ENCODE data around the gene LTBP1.

LTBP1 gene

GRCh38 chr2:33196700-33197099, 249.9 kb downstream of the LTBP1 start:
- DNase-seq (ENCODE audit: low read depth in 2 of 2), result no peak

GRCh38 chr2:33197198-33197938, 250.6 kb downstream of the LTBP1 start:
- no peak for DNase-seq (ENCODE audit: low read depth in 2 of 2)

DNA sequence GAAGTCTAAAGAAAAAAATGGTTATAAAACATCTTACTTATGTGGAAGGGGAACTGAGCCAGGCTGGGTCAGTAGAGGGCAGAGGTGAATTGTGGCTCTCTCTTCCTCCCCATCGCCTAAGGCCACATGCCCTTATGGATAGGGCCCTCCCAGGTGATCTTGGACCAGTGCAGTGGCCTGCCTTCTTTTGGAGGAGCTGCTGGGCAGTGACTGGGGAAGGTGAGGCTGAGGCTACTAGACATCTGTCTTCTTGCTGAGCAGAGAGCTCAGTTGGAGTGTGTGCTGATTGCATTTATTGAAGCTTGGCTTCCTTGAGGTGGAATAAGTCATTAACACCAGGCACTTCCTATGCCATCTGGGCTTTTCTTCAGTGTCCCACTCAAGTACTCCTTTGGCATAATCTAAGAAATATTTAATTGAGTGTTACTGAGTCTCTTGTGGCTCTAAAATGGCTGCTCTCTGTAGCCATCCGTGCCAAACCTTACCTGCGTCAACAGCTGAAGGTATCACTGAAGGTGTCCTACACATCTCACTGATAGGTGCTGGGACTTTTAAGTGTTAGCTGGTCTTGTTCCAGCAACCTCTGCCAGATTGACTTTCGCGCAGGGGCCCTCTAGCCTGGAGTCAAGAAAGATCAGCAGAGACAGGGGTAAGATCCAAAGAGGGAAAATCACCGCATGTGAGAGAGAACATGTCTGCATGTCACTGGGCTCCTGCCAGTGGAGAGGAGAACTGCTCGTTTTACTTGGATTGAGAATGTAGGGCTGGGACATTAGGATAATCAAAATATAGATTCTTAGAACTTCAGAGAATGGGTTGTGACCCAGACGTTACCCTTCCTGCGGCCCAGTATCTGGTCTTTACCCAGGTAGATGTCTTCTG, 256.1 kb downstream of the LTBP1 start:
- no peak for DNase-seq (ENCODE audit: low read depth in 2 of 2)

DNA sequence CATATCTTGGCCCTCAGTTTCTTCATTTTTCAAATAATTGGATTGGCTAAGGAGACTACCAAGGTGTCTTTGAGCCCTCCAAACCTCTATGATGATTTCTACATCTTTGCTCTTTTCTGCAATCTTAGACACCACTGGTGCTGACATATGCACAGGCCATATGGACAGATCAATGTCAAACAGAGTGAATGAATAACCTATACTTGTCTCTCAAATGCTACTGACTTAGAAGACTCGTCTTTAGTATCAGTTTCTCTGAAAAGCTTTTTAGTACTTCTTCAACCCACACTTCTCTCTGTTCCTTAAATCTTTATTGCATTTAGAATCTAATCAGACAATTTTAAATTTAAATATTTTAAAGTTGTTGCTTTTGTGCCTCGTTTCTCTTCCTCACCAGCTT, 258.2 kb downstream of the LTBP1 start:
- DNase-seq (ENCODE audit: low read depth in 2 of 2), result no peak

DNA sequence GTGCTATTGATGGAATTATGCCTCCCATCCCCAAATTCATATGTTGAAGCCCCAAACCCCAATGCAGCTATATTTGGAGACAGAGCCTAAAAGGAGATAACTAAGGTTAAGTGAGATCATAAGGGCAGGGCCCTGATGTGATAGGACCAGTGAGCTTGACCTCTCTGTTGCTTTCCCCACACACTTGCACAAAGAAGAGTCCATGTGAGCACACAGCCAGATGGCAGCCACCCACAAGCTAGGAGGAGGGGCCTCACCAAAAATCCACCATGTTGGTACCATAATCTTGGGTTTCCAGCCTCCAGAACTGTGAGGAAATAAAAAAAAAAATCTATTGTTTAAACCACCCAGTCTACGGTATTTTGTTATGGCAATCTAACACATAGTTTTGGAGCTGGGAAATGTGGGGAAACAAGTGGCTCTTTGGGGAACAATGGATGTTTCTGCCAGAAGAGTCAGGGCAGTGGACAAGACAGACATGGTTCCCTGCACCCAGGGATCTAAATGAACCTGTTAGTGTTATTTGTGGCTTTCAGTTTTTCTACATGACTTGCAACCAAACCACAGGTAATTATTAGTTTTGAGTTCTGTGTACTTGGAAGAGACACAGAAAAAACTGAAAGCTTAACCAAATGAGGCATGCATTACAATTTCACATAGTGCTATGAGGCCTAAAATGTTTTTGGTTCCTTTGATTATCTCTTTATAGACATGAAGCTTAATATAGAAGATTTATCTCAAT, 259.1 kb downstream of the LTBP1 start:
- no peak for DNase-seq (ENCODE audit: low read depth in 2 of 2)

DNA sequence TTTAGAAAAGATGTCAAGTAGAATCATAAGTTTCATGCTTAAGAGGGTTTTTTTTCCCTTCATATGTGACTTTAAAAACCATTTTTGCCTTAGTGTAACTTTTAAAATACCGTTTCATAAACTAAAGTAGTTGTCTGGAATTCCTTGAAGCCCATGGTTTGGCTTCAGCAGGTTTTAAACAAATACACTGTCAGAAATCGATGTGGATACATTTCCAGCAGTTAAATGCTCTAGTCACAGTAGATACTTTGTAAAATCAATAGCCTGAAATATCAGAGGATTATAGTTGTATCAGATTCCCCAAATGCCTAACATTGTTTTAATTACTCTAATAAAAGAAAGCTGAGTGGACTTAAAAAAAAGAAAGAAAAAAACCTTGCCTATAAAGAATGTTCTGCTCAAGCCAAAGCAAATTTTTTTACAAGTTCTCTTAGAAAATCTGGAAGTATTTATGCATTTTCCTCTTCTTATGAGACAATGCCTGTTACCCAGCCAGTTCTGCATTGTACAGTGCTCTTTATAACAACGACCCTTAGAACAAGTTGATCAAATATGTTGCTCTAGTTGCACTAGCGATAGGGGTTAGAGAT, 260.5 kb downstream of the LTBP1 start:
- peak; percentile 27 to 41 for DNase-seq (ENCODE audit: low read depth in 2 of 2)

GRCh38 chr2:33208400-33208799, 261.6 kb downstream of the LTBP1 start:
- DNase-seq (ENCODE audit: low read depth in 2 of 2), result no peak

- DNase-seq (ENCODE audit: low read depth in 2 of 2), result no peak
Measured at GRCh38 chr2:33209976-33210375, 263.2 kb downstream of the LTBP1 start.

GRCh38 chr2:33210626-33211025, 263.9 kb downstream of the LTBP1 start:
- peak; percentile 82 to 86 for DNase-seq (ENCODE audit: low read depth in 2 of 2)

- DNase-seq (ENCODE audit: low read depth in 2 of 2), result peak; percentile 42 to 45
Measured at GRCh38 chr2:33212151-33212550, 265.4 kb downstream of the LTBP1 start.

GRCh38 chr2:33213244-33213643, 266.5 kb downstream of the LTBP1 start:
- no peak for DNase-seq (ENCODE audit: low read depth in 2 of 2)

DNA sequence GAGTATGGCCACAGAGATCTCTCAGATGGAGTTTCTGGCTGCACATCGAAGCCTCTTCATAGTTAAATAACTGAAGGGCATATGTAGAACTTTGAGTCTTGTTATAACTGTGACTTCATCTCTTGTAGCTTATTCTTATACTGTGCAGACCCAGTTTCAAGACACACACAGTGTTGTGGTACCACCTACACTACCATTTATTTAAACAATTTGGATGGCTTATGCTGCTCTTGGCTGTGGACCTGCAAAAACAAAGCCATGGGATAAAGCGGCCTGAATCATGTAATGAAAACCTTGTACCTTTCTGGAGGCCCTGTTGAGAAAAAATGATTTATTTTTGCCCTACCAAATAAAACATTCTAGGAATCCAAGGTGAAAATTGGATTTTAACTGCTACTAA, 266.9 kb downstream of the LTBP1 start:
- DNase-seq (ENCODE audit: low read depth in 2 of 2), result no peak

DNA sequence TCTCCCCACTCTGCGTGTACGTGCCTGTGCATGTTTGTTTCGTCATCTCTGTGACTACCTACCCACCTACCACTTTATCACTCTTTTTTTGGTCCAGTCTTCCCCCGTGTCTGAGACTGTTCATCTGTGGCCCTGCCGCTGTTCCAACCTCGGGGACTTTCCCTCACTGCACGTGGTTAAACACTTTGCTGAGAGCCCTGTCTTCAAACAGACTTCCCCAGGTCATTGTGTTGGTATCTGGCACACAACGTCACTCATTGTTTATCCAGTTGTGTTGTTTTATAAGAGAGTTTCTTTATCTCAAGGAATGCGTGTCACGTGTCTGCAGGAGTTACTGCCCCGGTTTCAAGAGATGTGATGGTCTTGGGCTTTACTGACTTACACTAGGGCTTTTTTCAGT, 267.7 kb downstream of the LTBP1 start:
- no peak for DNase-seq (ENCODE audit: low read depth in 2 of 2)

- DNase-seq (ENCODE audit: low read depth in 2 of 2), result no peak
Measured at GRCh38 chr2:33214857-33215256, 268.1 kb downstream of the LTBP1 start.

DNA sequence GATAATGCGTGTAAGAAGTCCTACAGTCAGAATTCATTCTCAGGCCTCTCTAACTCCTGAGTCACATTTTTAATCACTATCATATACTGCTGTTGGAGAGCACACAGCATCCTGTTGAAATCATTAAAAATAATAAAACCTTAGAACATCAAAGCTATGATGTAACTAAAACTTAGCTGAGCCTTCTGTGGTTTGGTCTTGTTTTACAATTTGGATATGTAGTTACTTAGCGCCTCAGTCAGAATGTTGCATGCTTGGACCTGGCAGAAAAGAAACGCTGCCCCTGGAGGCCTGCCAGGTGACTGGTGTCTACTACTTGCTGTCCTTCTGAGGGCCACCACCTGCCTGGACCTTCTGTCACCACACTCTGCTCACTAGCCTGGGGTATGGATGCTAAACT, 268.5 kb downstream of the LTBP1 start:
- DNase-seq (ENCODE audit: low read depth in 2 of 2), result peak; percentile 79 to 84

DNA sequence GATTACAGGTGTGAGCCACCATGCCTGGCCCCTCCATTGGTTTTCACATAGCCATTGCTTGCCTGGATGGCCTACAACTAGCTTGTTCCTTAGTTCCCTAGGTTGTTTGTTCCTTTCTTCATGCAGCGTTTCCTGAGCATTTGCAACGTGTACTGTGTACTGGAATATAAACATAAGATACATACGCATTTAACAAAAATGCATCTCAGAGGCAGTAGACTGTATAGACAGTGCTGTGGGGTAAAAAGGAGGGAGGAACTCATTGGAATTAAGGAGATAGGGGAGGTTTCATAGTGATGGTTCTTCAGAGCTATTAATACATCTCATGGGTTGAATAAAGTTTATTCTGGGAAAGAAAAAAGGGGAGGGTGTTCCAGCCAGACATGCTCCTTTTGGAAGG, 269.2 kb downstream of the LTBP1 start:
- DNase-seq (ENCODE audit: low read depth in 2 of 2), result no peak

- DNase-seq (ENCODE audit: low read depth in 2 of 2), result no peak
Measured at GRCh38 chr2:33216508-33217182, 269.9 kb downstream of the LTBP1 start.

GRCh38 chr2:33217406-33217805, 270.7 kb downstream of the LTBP1 start:
- no peak for DNase-seq (ENCODE audit: low read depth in 2 of 2)

DNA sequence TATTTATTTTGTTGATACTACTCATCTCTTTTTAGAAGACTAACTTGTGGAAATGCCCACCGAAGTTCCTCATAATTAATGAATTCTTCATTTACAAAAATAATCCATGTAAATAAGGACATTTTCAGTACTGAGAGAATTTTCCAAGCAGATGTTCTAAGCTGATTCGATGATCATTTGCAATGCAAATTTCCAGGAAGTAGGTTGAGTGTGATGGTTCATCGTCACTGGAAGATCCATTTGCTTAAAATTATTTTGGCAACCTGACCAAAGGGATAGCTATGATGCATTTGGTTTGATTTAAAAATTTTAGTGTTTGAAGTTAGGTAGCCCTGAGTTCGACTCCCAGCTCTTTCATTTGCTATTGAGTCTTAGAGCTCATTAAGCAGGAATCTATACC, 272.4 kb downstream of the LTBP1 start:
- no peak for DNase-seq (ENCODE audit: low read depth in 2 of 2)

GRCh38 chr2:33219850-33220275, 273.1 kb downstream of the LTBP1 start:
- DNase-seq (ENCODE audit: low read depth in 2 of 2), result no peak

GRCh38 chr2:33220533-33220932, 273.8 kb downstream of the LTBP1 start:
- DNase-seq (ENCODE audit: low read depth in 2 of 2), result no peak

Measured in fibroblast of skin of left biceps (primary cell).